ENCODE results near the gene TSC2.
"Not testable (repeated sequence)": the region's sequence is repeated elsewhere in the genome, so short reads cannot be mapped to it uniquely, and the experiment has no call there.

TSC2 gene

DNA sequence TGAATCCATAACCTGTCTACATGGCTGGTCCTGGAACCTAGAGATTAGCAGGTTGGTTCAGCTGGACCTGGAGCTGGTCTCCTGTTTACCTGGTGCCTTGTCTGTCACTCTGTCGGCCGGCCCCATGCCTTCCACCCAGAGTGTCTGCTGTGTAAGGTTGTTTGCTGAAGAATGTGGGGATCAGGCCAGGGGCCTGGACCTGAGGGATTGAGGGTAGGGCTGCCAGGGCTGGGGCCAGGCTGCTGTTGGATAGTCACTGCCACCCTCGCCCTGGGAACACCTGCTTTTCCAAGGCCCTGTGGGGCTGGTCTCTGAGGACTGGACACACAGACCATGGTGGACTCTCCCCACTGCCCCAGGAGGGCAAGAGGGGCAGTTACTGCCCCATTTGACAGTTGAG lies 19.6 kb upstream of the TSC2 start:
- in situ Hi-C loops (cut with MboI; ENCODE audit: low sequenced_read_pairs): no loop called here

DNA sequence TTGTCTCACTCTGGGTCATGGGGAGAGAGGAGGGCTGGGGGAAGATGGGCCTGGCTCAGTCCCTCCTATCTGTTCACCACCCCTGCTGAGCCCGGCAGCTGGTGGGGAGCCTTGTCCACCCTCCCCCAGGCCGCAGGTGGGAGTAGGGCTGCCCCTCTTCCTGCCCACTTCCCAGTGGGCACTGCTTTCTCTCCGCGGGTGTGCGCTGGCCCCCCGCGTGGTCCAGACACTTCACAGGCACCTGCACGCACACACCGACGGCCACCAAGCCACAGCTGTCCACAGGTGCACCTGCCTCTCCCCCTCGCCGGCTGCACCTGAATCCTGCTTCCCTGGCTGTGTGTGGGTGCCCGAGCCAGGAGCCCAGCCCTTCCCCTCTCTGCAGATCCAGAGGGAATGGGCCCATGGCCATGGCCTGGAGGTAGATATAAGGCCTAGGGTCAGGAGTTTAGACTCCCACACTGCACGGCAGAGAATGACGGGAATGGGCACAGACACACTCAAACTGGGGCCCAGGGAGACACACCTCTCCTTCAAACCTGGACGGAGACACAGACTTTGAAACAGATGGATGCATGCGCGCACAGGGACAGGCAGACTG lies 19.1 kb upstream of the TSC2 start:
- in situ Hi-C loops (cut with MboI; ENCODE audit: low sequenced_read_pairs): no loop called here

DNA sequence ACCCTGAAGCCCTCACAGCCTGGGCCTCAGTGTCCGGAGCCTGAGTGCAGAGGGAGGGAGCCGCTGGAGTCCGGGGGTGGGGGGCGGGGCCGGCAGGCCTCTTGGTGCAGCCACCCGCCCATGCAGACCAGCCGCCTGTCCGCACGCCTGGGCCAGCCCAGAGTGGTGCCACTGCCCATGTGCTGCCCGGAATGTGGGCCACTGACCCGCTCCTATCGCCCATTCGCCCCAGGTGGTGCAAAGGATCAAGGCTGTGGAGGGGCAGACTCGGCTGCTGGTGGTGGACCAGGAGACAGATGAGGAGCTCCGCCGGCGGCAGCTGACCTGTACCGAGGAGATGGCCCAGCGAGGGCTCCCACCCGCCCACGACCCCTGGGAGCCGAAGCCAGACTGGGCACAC lies 18.4 kb upstream of the TSC2 start:
- in situ Hi-C loops (cut with MboI; ENCODE audit: low sequenced_read_pairs): no loop called here

DNA sequence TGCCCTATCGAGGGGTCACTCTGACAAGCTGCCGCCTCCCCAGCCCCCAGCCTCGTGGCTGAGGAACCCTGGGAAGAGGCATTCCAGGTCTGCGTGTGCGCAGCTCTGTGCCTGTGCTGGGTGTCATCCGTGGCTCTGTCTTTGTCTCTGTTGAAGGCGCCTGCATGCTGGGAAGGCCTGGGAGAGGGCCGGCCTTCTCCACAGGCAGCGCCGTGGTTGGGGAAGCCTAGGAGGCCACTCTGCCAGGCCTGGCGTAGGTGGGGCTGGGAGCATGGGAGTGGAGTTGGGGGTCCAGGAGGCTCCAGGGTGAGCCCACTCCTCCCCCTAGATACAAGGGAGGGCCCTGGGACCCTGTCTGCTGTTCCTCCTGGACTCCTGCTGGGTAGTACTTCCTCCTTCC lies 17.7 kb upstream of the TSC2 start:
- in situ Hi-C loops (cut with MboI; ENCODE audit: low sequenced_read_pairs): no loop called here

DNA sequence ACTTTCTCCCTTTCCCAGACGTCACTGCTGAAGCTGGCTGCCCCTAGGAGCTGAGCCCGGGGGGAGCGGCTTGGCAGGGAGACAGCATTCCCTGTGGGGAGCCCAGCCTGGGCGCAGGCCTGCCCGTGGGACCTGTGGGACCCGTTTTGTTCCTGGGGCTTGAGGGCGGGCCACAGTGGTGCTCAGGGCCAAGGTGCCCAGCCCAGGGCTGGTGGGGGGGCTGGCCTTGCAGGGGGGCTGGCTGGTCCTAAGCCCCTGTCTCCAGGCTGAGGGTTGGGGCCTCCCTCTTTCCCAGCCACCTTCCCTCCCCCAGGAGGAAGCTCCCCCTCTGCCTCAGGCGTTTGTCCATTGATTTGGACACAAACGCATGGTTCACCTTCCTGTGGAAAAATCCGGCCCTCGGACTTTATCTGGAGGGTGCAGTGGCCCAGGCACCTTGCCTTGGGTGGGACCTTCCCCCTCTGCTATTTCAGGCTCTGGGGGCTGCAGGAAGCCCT lies 16.7 kb upstream of the TSC2 start:
- in situ Hi-C loops (cut with MboI; ENCODE audit: low sequenced_read_pairs): no loop called here

DNA sequence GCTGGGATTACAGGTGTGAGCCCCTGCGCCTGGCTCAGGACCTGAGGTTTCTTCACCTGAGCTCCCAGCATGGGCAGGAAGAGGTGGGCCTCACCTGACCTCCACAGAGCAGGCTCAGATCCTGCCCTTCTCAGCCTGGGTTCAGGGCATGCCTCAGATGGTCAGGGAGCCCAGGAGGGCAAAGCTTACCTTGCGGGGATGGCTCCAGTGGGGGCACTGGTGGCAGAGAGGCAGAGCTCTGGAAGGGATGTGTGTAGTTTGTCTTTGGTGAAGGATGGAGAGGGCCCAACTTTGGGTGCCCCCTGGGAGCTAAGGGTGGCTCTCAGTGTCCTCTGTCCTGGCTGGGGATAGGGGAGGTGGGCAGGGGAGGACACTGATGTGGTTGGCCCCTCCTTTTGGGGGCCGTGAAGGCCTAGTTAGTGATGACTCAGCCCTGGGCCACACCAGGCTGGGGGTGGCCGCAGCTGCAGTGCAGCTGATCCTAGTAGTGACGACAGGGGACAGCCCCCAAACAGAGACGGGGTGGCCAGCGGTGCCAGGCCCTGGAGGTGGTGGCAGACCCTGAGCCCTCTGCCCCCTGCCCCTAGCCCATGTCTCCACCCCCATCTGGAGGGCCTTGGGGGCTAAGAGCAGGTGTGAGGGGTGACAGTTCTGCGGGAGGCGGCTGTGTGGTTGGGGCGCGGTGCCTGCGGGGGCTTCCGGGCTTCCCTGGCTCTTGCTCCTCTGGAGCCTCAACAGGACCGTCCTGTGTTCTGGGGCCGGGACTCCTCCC lies 15.3 kb upstream of the TSC2 start:
- in situ Hi-C loops (cut with MboI; ENCODE audit: low sequenced_read_pairs): no loop called here

DNA sequence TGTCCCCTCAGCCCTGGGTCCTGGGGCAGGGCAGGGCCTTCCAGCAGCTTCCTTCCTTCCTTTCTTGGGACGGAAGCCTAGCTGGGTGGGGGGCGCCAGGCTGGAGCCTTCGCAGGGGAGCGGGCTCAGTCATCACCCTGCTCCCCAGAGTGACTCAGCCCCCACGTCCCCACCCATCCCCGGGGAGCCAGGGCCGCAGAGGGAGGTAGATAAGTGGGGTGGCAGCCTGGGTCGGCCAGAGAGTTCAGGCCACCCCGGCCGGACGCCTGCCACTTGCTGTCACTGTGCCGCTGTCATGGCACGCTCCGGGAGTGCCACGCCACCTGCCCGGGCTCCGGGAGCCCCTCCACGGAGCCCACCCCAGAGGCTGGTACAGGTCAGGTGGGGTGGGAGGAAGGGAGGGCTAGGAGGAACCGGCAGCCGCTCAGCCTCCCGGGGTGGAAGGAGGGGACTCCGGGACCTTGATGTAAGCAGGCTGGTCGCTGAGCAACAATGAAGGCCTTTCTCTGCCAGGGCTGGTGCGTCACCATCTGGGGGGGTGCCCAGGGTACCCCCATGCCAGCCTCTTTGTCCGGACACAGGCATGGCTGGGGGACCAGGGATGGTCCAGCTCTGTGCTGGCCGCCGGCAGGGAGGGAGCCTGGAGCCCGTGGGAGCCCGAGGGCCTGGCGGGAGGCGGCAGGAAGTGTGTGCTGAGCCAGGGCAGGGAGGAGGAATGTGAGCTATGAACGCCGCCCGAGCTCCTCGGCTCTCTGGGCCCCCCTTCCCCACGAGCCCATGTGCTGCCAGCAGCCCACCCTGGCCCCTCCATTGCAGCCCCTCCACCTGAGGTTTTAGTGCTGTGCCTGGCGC lies 14.5 kb upstream of the TSC2 start:
- in situ Hi-C loops (cut with MboI; ENCODE audit: low sequenced_read_pairs): no loop called here

DNA sequence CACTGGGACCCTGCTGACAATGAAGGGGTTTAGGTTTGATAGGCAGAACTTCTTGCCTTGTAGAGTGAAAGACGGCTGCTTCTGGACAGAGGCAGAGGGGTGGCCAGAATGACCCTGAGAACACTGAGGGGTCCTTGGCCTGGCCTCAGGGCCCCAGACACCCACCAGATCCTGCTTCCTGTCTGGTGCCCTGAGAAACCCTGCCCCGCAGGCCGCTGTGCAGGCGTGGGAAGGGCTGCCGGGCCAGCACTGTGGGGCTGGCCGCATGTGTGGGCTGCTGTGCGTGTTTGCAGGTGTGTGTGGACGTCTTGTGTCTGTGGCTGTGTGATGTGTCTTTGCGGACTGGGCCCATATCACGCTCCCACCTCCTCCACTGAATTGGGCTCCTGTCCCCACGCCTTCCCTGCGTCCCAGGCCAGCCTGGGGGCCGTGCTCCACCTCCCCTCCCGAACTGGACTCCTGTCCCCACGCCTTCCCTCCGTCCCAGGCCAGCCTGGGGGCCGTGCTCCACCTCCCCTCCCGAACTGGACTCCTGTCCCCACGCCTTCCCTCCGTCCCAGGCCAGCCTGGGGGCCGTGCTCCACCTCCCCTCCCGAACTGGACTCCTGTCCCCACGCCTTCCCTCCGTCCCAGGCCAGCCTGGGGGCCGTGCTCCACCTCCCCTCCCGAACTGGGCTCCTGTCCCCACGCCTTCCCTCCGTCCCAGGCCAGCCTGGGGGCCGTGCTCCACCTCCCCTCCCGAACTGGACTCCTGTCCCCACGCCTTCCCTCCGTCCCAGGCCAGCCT lies 13.7 kb upstream of the TSC2 start:
- in situ Hi-C loops (cut with MboI; ENCODE audit: low sequenced_read_pairs): not testable (repeated sequence)

DNA sequence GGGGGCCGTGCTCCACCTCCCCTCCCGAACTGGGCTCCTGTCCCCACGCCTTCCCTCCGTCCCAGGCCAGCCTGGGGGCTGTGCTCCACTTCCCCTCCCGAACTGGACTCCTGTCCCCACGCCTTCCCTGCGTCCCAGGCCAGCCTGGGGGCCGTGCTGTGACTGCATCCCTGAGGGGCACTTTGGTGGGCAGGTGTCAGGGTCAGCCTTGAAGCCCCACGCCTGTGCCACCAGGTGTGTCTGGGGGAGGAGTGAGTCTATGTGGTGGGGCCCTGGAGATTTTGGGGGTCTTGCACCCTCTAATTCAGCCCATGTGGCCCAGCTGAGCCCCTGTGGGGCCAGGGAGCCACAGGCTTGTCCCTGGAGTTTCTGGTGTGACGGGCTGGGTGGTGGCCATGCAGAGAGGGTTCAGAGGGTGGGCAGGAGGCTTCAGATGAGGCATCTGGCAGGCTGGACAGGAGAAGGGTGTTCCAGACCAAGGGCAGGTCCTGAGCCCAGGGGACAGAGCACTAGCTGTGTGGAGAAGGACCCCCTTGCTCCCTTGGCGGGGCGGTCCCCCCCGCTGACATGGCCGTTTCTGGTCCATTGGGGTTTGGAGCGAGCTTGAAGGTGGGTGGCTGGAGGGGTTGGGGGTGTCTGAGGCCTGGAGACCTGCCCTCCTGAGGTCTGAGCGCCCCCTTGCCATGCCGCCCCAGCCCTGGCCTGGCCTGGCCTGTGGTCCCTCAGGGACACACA lies 12.9 kb upstream of the TSC2 start:
- in situ Hi-C loops (cut with MboI; ENCODE audit: low sequenced_read_pairs): no loop called here

DNA sequence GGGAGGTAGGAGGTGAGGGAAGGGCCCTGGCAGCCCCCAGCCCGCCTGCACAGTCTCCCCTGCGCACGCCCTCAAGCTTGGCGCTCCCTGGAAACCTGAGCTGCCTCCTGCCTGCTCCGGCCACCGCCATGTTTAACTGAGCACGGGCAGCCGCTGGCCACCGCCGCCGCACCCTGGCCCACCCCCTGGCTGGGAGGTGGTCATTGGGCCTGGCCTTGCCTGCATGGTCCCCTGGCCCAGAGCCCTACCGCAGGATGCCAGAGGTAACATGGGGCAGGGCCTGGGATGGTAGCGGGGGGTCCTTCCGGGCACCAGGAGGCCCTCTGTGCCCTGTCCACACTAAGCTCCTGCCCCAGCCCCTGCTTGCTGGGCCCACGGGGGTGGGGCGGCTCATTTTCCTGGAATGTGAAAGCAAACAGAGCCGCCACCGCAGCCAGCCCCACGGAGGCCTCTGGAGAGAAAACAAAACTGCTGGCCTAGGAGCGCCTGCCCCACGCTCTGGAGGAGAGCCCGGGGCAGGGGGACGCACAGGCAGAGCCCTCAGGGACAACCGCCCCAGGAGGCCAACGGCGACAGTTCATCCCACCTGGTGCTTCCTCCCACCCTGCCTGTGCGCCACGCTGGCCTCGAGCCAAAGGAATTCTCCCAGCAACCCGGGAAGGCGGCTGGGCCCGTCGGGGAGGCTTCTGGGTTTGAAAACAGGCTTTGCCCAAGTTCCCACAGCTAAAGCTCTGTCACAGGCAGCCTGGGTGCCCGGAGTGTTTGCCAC lies 12.2 kb upstream of the TSC2 start:
- in situ Hi-C loops (cut with MboI; ENCODE audit: low sequenced_read_pairs): no loop called here

DNA sequence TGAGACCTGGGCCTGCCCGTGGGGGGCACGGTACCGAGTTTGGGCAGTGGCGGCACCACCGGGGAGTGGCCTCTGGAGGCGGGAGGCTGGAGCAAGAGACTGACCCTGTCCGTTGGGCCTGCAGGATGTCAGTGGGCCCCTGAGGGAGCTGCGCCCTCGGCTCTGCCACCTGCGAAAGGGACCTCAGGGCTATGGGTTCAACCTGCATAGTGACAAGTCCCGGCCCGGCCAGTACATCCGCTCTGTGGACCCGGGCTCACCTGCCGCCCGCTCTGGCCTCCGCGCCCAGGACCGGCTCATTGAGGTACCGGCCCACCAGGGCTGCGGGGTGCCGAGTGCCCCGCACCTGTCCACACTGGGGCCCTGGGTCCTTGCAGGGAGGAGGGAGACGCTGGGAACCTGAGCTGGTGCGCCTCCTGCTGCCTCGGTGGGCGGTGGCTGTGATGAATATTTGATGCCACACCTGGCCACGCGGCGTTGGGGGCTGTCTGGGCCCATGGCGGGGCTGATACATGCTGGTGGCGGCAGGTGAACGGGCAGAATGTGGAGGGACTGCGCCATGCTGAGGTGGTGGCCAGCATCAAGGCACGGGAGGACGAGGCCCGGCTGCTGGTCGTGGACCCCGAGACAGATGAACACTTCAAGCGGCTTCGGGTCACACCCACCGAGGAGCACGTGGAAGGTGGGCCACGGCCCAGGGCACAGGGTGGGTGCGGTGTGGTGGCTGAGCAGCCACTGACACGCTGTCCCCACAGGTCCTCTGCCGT lies 11.4 kb upstream of the TSC2 start:
- in situ Hi-C loops (cut with MboI; ENCODE audit: low sequenced_read_pairs): no loop called here

DNA sequence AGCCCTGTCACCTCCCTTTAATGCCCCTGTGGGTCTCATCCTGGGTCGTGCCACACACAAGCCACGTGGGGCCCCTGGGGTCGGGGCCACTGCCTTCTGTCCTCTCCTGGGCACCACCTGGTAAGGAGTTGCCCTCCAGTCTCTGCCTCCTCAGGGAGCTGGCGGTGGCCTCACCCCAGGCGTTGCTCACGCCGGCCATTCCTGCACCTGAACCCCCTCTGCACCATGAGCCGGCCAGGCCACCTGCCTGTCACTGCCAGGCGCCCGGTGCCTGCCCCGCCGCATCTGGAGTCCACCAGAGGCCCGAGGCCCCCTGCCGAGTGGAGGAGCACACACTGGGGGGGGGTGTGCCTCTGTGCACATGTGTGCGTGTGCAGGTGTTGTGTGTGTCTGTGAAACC lies 10.7 kb upstream of the TSC2 start:
- in situ Hi-C loops (cut with MboI; ENCODE audit: low sequenced_read_pairs): no loop called here

DNA sequence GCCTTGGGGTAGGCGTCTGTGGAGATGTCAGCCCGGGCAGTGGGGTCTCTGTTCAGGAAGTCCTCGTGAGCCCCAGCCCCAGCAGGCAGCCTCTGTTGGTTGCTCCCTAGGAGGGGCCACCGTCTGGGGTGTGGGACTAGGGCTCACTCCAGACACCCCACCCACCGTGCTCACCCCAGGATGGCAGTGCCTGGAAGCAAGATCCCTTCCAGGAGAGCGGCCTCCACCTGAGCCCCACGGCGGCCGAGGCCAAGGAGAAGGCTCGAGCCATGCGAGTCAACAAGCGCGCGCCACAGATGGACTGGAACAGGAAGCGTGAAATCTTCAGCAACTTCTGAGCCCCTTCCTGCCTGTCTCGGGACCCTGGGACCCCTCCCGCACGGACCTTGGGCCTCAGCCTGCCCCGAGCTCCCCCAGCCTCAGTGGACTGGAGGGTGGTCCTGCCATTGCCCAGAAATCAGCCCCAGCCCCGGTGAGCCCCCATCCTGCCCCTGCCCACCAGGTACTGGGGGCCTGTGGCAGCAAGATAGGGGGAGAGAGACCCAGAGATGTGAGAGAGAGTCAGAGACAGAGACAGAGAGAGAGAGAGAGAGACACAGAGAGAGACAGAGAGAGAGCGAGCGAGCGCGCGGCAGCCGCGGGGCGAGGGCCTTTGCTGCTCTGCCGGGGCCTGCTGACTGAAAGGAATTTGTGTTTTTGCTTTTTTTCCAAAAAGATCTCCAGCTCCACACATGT lies 10.0 kb upstream of the TSC2 start:
- in situ Hi-C loops (cut with MboI; ENCODE audit: low sequenced_read_pairs): no loop called here

DNA sequence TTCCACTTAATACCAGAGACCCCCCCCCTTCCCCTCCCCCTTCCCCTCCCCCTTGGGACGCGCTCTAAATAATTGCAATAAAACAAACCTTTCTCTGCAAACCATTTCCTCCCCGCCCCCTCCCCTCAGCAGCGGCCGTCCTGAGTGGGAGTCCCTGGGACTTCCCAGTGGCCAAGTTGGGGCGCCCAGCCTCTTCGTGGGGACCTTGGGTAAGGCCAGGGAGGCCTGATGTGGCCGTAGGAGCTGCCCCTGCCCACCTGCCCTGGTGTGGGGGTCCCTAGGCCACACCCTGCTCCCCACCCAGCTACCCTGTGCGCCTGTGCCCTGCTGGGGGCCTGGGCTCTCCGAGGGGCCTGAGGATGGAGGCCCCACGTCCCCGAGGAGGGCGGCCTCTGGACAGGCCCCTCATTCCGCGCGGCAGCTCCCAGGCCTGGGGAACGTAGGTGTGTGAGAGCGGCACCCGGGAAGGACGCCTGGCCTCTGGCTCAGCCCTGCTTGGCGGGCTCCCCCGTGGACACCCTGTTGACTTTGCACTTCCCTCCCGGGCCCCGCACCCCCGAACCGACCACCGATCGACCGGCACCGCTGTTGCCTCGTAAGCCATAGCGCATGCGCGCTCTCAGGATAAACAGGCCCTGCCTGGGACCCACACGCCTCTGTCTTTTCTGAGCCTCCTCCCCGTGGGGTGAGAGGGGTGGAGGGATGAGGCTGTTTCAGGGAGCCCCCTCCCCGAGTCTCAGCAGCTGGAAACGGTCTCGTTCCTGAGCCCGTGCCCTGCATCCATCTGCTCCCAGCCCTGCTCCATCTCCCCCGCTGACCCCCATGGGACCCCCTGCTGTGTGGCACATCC lies 9.2 kb upstream of the TSC2 start:
- in situ Hi-C loops (cut with MboI; ENCODE audit: low sequenced_read_pairs): no loop called here

DNA sequence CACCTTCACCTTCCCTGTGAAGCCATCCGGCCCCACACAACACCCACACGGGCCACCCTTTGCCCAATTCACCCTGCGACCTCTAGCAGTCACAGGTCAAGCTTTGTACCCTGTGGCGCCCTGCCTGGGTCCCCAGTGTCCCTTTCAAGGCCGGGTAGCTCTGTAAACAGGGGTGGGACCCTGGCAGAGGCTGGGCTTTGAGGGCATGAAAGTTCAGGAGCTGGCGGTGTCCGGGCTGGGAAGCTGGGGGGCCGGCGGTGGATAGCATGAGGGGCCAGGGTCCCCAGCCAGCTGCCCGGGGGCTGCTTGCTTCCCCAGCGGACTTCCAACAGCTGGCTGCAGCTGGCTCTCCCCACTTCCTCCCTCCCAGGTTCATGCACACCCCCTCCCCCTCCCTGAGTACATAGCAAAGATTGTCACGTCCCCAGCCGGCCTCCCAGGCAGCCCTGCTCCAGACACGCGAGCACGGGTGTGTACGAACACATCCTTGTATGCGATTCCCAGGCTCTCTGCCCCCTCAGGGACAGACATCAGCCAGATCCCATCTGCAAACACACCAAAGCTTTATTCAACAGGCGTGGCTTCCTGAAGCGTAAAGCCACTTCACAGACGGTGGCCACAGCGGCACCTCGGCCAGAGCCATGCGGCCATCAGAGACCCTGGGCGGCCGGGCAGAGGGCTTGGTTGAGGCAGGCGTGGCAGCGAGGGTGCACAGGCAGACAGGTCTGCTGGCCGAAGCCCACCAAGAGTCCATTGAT lies 8.3 kb upstream of the TSC2 start:
- in situ Hi-C loops (cut with MboI; ENCODE audit: low sequenced_read_pairs): no loop called here

DNA sequence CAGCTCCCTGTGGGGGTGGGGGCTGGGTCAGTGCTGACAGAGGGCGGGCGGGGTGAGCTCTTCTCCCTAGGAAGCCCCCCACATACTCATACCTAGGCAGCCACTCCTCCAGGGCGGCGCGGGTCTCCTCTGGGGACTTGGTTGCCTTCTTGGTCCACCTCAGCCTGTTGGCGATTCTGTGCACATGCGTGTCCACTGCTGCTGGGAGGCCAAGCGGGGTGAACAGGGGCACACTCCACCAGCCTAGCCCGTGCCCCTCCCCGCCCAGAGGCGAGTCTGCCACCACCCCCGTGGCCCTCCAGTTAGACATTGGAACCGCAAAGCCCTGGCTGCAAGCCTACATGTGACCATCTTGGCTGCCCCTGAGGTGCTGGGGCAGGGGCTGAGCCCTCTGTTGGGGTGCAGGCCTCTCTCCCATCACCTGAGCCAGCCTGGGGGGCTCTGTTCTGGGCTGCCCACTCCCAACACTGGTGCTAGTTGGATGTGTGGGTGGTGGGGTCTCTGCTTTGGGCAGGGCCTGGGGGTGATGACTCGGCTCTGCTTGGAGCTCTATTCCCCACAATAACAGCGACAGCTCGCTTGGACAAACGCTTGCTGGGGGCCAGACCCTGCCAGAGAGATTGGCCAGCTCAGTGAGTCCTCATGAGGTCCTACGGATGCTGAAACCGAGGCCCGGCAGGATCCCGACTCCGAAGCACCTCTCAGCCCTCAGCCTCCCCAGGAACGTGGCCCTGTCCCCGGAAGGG lies 7.6 kb upstream of the TSC2 start:
- in situ Hi-C loops (cut with MboI; ENCODE audit: low sequenced_read_pairs): no loop called here

All from HL-60/S4 (cell line).